Measurements from ENCODE around the gene ALDH1A2.

Gene ALDH1A2

GRCh38 chr15:58058729-58059128, 6.8 kb downstream of the ALDH1A2 start:
- no peak for DNase-seq (ENCODE audit: low spot score)
- no peak for TF ChIP-seq CTCF (IDR thresholded peaks at IDR 0.05; ENCODE audit: extremely low read depth, missing control alignments)

GRCh38 chr15:58058073-58058472, 7.4 kb downstream of the ALDH1A2 start:
- no peak for TF ChIP-seq CTCF (IDR thresholded peaks at IDR 0.05; ENCODE audit: extremely low read depth, missing control alignments)

GRCh38 chr15:58057559-58057958, 8.0 kb downstream of the ALDH1A2 start:
- no peak for DNase-seq (ENCODE audit: low spot score)
- TF ChIP-seq CTCF (IDR thresholded peaks at IDR 0.05; ENCODE audit: extremely low read depth, missing control alignments) = no peak

More at GRCh38 chr15:58058073-58058472, 7.4 kb downstream of the ALDH1A2 start:
- DNase-seq (ENCODE audit: low spot score) = no peak

GRCh38 chr15:58056015-58056414, 9.5 kb downstream of the ALDH1A2 start:
- TF ChIP-seq CTCF (IDR thresholded peaks at IDR 0.05; ENCODE audit: extremely low read depth, missing control alignments) = no peak
- DNase-seq (ENCODE audit: low spot score) = no peak

GRCh38 chr15:58053315-58054153, 12.0 kb downstream of the ALDH1A2 start:
- no peak for TF ChIP-seq CTCF (IDR thresholded peaks at IDR 0.05; ENCODE audit: extremely low read depth, missing control alignments)
- DNase-seq (ENCODE audit: low spot score) = no peak

GRCh38 chr15:58052334-58052733, 13.2 kb downstream of the ALDH1A2 start:
- no peak for DNase-seq (ENCODE audit: low spot score)
- no peak for TF ChIP-seq CTCF (IDR thresholded peaks at IDR 0.05; ENCODE audit: extremely low read depth, missing control alignments)

GRCh38 chr15:58049520-58050227, 15.8 kb downstream of the ALDH1A2 start:
- no peak for DNase-seq (ENCODE audit: low spot score)
- TF ChIP-seq CTCF (IDR thresholded peaks at IDR 0.05; ENCODE audit: extremely low read depth, missing control alignments) = no peak
